Ascending aorta (tissue), 2 donors: ENCODE data around the gene S100A9. TPM values are rescaled to one million over a fixed set of nuclear protein-coding genes. Genes with fewer than 3 reads are reported as not detected.
A peak's percentile ranks its signal among the peaks of the same experiment; 100 is the strongest.

Source experiments
- DNase-seq, 2 donors: peaks; one replicate each; pipeline ENCODE4 v3.0.0-alpha.2; 2019; ENCODE audit warnings: low spot score in 2 of 2
- H3K27ac ChIP-seq, 2 donors: fragments of 200-600 bp; sonication (generic); one replicate each; pipeline ENCODE4 v1.5.1; 2016 to 2017; ENCODE audit warnings: mild to moderate bottlenecking in 1 of 2
- H3K27me3 ChIP-seq: fragments of 200-600 bp; sonication (generic); one replicate; pipeline ENCODE4 v1.5.1; 2017
- H3K36me3 ChIP-seq, 2 donors: fragments of 200-600 bp; sonication (generic); one replicate each; pipeline ENCODE4 v1.5.1; 2016
- H3K4me1 ChIP-seq, 2 donors: fragments of 200-600 bp; sonication (generic); one replicate each; pipeline ENCODE4 v1.5.1; 2016 to 2017; ENCODE audit warnings: mild to moderate bottlenecking in 1 of 2
- H3K4me3 ChIP-seq, 2 donors: fragments of 200-600 bp; sonication (generic); one replicate each; pipeline ENCODE4 v1.5.1; 2016 to 2017; ENCODE audit warnings: mild to moderate bottlenecking in 1 of 2
- H3K9me3 ChIP-seq, 2 donors: fragments of 200-600 bp; sonication (generic); one replicate each; pipeline ENCODE4 v1.5.1; 2016
- intact Hi-C: fragments of 100-400 bp; cut with DNase I; formaldehyde crosslinking; loops from one replicate; pipeline ENCODE4 v1.15.1; 2023
- total RNA-seq: library from RNA; depleted of rRNA; stranded (reverse); fragments of >200 nt; gene quantifications from one replicate; pipeline ENCODE4 v1.1.0, GENCODE V29; 2016
- TF ChIP-seq, protein P1 (sequence below), 3 experiments: fragments of 200-600 bp in 2 of 3; fragments of 450-650 bp in 1 of 3; sonication (generic) in 2 of 3; IDR thresholded peaks; one replicate each; pipeline ENCODE4 v1.5.1; 2016 to 2019; ENCODE audit warnings: antibody characterized with exemption in 3 of 3, mild to moderate bottlenecking in 1 of 3, moderate library complexity in 1 of 3

S100A9 gene
- total RNA-seq, 1 donor from 2014 or later = 764 TPM

DNA sequence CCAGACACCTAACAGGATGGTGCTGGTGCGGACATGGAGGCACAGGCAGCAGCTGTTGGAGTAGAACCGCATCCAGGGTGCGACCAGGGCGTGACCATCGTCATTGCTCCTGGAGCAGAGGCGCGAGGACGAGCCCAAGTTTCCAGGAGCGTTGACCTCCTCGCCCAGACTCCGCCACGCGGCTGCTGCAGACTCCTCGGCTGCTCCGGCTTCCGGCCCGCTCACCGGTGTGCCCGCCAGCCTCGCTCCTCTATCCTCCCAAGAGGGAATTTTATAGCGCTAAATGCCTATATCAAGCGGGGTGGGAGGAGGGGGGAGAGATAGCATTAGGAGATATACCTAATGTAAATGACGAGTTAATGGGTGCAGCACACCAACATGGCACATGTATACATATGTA is 23.1 kb downstream of the S100A9 start:
- H3K27ac ChIP-seq = no peak overlapping the region
- H3K27me3 ChIP-seq = no peaks in the 10 kb centered on the region
- no peak overlapping the region for H3K4me3 ChIP-seq
- intact Hi-C loops = no loop called here
- H3K9me3 ChIP-seq = peaks cover 0 to 9% of the 10 kb centered on the region in 2 donors
- TF ChIP-seq, protein P1, sequence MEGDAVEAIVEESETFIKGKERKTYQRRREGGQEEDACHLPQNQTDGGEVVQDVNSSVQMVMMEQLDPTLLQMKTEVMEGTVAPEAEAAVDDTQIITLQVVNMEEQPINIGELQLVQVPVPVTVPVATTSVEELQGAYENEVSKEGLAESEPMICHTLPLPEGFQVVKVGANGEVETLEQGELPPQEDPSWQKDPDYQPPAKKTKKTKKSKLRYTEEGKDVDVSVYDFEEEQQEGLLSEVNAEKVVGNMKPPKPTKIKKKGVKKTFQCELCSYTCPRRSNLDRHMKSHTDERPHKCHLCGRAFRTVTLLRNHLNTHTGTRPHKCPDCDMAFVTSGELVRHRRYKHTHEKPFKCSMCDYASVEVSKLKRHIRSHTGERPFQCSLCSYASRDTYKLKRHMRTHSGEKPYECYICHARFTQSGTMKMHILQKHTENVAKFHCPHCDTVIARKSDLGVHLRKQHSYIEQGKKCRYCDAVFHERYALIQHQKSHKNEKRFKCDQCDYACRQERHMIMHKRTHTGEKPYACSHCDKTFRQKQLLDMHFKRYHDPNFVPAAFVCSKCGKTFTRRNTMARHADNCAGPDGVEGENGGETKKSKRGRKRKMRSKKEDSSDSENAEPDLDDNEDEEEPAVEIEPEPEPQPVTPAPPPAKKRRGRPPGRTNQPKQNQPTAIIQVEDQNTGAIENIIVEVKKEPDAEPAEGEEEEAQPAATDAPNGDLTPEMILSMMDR (IDR thresholded peaks at IDR 0.05) = no peak
- no peaks in the 10 kb centered on the region for H3K36me3 ChIP-seq
- DNase-seq = no peak
- H3K4me1 ChIP-seq = no peaks in the 10 kb centered on the region

GRCh38 chr1:153384958-153385580 is 27.4 kb downstream of the S100A9 start:
- Histone ChIP-seq H3K4me1 (no peaks in the 10 kb centered on the region), H3K4me3 (no peak overlapping the region), H3K27ac (no peak overlapping the region), H3K9me3 (peaks cover 0 to 9% of the 10 kb centered on the region in 2 donors), H3K27me3 (no peaks in the 10 kb centered on the region), H3K36me3 (no peaks in the 10 kb centered on the region)
- TF ChIP-seq, protein P1 (IDR thresholded peaks at IDR 0.05) = no peak
- no peak for DNase-seq
- intact Hi-C loops = no loop called here

DNA sequence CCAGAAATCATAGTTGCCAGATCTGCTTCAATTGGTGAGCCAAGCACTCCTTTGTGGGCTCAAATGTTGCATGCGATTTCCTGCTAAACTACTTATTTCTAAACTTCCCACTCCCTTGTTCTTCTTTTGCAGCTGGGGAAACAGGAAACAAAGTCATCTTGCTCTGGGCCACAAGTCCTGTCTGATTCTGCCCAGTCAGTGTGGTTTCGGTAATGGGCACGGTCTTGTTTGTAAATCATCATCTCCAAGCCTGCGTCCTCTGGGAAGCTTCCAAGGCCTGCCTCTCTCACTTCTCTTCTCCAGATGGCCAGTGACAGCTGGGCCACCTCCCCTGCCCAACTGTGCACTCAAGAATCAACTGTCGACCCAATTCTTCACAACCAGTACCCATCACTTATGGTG is 28.8 kb downstream of the S100A9 start:
- no peak overlapping the region for H3K27ac ChIP-seq
- no peaks in the 10 kb centered on the region for H3K36me3 ChIP-seq
- intact Hi-C loops = no loop called here
- H3K9me3 ChIP-seq = peaks cover 0 to 4% of the 10 kb centered on the region in 2 donors
- H3K4me1 ChIP-seq = no peaks in the 10 kb centered on the region
- DNase-seq = peak; percentile 38 to 70
- H3K4me3 ChIP-seq = no peak overlapping the region
- H3K27me3 ChIP-seq = no peaks in the 10 kb centered on the region
- TF ChIP-seq, protein P1 (IDR thresholded peaks at IDR 0.05) = no peak

- no peaks in the 10 kb centered on the region for H3K36me3 ChIP-seq
- peaks cover 0 to 3% of the 10 kb centered on the region in 2 donors for H3K9me3 ChIP-seq
- intact Hi-C loops = no loop called here
- TF ChIP-seq, protein P1 (IDR thresholded peaks at IDR 0.05) = no peak
- DNase-seq = no peak
- no peak overlapping the region for H3K4me3 ChIP-seq
- no peaks in the 10 kb centered on the region for H3K27me3 ChIP-seq
- no peaks in the 10 kb centered on the region for H3K4me1 ChIP-seq
- no peak overlapping the region for H3K27ac ChIP-seq
Observed at GRCh38 chr1:153387001-153387400, 29.3 kb downstream of the S100A9 start.

DNA sequence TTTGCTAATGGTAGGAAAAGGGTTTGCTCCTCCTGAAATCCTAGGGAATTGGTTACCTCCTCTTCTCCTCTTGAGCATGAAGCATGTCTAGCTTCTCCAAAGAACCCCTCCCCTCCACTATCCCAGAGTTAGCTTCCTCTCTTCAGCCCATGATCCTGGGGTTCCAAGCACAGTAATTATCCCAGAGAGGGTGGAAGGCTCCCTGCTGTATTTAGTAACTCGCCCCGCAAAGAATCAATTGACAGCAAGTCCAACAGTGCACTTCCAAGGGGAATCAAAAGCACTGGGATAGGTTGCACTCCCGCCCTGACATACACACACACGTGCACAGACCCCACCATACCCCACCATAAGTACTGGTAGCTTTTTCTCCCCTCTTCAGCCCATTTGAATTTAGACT is 30.1 kb downstream of the S100A9 start:
- no peaks in the 10 kb centered on the region for H3K4me1 ChIP-seq
- H3K36me3 ChIP-seq = no peaks in the 10 kb centered on the region
- intact Hi-C loops = no loop called here
- H3K27ac ChIP-seq = no peak overlapping the region
- no peak overlapping the region for H3K4me3 ChIP-seq
- no peak for DNase-seq
- H3K27me3 ChIP-seq = no peaks in the 10 kb centered on the region
- TF ChIP-seq, protein P1 (IDR thresholded peaks at IDR 0.05) = no peak
- H3K9me3 ChIP-seq = no peaks in the 10 kb centered on the region

DNA sequence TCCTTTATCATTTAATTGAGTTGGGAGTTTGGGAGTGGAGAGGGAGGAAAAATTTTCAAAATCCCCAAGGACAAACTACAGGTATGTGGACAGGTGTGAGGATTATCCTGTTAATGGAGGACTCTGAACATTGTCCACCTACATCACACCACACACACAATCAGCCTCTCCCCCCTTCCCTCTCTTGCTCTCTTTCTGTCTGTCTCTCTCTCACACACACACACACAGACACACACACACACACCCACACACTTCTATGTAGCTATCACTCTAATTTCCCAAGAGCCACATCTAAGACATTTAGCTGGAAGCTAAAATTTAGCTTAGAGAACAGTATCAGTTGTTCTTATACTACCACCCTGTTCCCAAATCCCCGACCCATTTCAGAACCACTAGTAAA is 31.7 kb downstream of the S100A9 start:
- Histone ChIP-seq H3K27me3 (no peaks in the 10 kb centered on the region), H3K36me3 (no peaks in the 10 kb centered on the region), H3K4me3 (no peak overlapping the region), H3K27ac (no peak overlapping the region), H3K9me3 (no peaks in the 10 kb centered on the region), H3K4me1 (no peaks in the 10 kb centered on the region)
- no peak for DNase-seq
- TF ChIP-seq, protein P1 (IDR thresholded peaks at IDR 0.05) = no peak
- intact Hi-C loops = no loop called here
